GM21381 (cell line): ENCODE data around the gene NOD2.

Experiments
- ATAC-seq: cut with Tn5 transposase; IDR thresholded peaks from one replicate; pipeline ENCODE4 v1.9.1; 2021; ENCODE audit warnings: mild to moderate bottlenecking, moderate library complexity; ENCODE audit not compliant: unreplicated experiment

NOD2 gene

GRCh38 chr16:50741225-50741780 is 47.9 kb downstream of the NOD2 start:
- ATAC-seq: peak; percentile 0

GRCh38 chr16:50741781-50742575 is 48.6 kb downstream of the NOD2 start, which contains the start of gene CYLD:
Gene CYLD (plus strand): TSS chr16:50742086. CDS start chr16:50749699, 7,613 bp downstream.
- ATAC-seq: peak; percentile 93

DNA sequence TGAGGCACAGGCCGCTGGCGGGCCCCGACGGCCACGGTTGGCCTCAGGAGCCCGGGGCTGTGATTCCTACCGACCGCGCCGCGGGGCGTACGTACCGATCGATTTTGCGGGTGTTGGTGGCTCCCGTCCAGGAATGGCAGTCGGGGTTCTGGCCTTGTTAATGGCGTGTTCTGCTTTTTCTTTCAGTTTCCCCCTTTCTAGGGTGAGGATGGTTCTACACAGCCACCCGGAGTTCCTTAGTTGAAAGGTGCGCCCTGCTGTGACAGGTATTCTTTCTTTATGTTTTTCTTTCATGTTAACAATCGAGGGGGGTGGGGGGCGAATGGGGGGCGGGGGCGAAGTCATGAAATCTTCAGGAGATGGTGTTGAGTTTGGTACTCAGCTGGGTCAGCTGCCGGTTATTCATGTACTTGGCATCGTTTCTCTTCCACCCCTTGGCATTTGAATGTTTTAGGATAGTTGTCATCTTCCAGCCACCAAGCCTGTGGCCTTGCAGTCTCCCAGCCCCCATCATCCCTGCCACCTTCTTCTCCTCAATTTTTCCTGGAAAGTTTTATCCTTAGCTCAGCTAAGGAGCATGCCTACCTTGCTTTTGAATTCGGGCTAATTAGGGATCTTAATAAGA is 49.3 kb downstream of the NOD2 start:
- no peak for ATAC-seq

DNA sequence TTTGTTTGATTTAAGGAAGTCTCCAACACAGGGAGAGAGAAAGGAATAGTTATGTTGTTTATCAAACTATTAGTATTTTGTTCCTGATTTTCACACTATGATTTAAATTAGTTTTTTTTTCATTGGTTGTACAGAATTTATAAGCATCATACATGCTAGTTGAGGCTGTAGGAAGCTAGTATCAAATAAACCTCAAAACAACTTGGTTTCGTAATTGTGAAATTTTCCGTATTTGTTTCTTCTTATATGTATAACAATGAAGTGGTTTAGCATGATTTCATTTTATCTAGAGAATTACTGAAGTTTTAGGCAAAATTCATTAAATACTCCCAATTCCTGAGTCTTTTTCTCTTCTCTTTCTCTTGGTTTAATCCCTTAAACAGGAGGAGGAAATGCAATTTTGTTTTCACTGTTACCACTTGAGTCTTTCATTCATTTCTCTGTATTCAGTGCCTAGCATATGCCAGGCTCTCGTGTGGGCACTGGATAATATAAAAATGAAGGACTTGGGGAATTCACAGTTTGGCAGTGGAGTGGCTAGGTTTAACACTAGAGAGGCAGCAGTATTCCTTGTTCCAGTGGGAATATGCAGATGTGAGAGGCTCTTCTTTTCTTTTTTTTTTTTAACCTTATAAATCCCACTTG is 50.3 kb downstream of the NOD2 start:
- no peak for ATAC-seq

DNA sequence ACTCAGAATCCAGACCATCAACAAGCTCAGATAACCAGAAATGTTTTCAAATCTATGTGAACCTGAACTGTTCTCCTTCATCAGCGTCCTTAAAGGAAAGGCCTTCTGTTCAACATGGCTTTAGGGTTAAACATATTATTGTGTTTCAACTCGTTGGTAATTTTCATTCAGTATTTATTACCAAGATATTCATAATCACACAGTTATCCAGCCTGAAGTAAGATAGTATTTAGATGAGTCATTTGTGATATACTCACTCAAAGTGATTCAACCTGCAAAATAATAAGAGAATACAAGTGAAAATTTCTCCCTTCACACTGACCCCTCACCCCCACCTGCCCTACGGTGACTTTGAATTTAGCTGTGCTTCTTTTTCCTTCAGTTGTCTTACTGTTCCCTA is 51.5 kb downstream of the NOD2 start:
- ATAC-seq: no peak

GRCh38 chr16:50745940-50746339 is 52.5 kb downstream of the NOD2 start:
- ATAC-seq: no peak

- peak; percentile 56 for ATAC-seq
Measured at GRCh38 chr16:50747207-50747956, 54.0 kb downstream of the NOD2 start.

DNA sequence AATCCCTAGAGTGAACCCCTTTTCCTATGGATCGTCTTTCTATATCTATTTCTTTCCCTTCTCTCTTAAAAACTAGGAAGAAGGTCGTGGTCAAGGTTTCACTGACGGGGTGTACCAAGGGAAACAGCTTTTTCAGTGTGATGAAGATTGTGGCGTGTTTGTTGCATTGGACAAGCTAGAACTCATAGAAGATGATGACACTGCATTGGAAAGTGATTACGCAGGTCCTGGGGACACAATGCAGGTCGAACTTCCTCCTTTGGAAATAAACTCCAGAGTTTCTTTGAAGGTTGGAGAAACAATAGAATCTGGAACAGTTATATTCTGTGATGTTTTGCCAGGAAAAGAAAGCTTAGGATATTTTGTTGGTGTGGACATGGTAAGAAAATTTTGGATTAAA is 58.1 kb downstream of the NOD2 start:
- ATAC-seq: no peak

- no peak for ATAC-seq
Measured at GRCh38 chr16:50752471-50753235, 59.2 kb downstream of the NOD2 start.

- no peak for ATAC-seq
Measured at GRCh38 chr16:50756473-50756872, 63.1 kb downstream of the NOD2 start.

DNA sequence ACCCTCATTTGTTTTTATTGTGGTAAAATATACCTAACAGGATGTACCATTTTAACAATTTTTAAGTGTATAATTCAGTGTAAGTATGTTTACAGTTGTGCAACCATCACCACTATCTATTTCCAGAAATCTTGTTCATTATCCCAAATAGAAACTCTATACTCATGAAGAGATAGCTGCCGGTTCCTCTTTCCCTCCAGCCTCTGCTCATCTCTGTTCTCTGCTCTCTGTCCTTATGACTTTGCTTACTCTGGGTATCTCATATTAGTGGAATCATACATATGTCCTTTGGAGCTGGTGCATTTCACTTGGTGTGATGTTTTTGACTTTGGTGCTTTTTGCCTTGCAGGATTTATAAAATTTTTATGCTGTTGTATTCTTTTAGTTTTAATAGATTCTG is 67.9 kb downstream of the NOD2 start:
- no peak for ATAC-seq

DNA sequence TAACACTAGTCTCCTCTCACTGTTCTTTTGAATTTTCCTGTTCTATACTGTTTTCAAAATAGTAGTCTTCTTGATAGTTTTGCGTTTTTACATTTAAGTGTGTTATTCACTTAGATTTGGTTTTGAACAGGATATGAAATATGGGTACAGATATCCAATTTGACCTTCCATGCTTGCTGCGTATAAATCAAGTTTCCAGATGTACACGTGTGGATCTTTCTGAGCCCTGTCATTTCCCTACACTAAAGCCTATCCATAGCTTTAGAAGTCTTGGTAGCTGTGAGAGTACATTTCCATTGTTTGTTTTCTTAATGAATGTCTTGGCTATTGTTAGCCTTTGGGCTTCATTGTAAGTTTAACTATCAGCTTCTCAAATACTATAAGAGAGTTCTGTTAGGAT is 68.8 kb downstream of the NOD2 start:
- ATAC-seq: no peak

DNA sequence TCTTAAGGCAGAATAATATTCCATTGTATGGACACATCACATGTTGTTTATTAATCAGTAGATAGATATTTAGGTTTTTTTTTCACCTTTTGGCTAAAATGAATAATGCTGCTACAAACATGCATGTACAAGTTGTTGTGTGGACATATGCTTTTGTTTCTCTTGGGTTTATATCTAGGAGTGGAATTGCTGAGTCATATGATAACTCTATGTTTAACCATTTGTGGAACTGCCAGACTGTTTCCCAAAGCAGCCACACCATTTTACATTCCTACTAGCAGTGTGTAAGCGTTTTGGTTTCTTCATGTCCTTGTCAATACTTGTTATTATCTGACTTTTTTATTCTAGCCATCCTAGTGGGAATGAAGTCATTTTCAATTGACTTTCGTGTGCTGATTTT is 69.8 kb downstream of the NOD2 start:
- no peak for ATAC-seq

- ATAC-seq: no peak
Measured at GRCh38 chr16:50765260-50765659, 71.9 kb downstream of the NOD2 start.

- ATAC-seq: no peak
Measured at GRCh38 chr16:50765861-50766260, 72.5 kb downstream of the NOD2 start.

GRCh38 chr16:50767197-50767596 is 73.8 kb downstream of the NOD2 start:
- ATAC-seq: no peak

DNA sequence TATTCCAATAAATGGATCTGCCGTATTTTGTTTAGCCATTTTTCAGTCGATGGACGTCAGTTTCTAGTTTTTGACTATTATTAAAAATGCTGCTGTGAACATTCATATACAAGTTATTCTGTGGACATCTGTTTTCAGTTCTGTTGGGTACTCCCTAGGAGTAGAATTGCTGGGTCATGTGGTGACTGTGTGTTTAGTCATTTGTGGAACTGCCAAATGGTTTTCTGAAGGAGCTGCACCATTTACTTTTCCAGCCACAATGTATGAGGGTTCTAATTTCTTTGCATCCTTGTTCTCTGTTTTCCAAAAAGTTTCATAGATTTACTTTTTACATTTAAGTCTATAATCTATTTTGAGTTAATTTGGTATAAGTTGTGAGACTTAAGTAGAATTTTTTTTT is 78.0 kb downstream of the NOD2 start:
- no peak for ATAC-seq

- ATAC-seq: no peak
Measured at GRCh38 chr16:50774405-50774804, 81.0 kb downstream of the NOD2 start.

DNA sequence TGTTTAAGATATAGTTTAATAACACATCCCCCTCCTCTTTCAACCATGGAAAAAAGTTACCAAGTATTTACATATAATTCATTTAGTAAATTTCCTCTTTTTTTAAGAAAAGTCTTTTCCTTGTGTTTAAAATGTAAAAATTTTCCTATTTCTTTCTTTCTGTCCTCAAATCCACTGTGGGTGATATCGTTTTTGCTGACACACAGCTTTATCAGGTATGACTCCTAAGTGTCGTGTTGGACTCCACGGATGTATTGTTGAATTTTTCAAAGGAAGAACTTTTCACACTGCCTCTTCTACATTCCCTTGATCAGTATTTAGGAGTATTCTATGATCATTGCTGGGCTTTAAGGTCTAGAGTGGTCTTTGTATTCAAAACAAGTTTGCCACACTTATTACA is 81.6 kb downstream of the NOD2 start:
- no peak for ATAC-seq

GRCh38 chr16:50776037-50776436 is 82.6 kb downstream of the NOD2 start:
- no peak for ATAC-seq
